Sigmoid colon (tissue), 7 donors: Measurements from ENCODE around the gene WDTC1. TPM values are rescaled to one million over a fixed set of nuclear protein-coding genes. Genes with fewer than 3 reads are reported as not detected.
A peak's percentile ranks its signal among the peaks of the same experiment; 100 is the strongest.

Experiments used
- DNase-seq: peaks from one replicate; pipeline ENCODE4 v3.0.0-alpha.2; 2019
- H3K27ac ChIP-seq, 4 donors: fragments of 200-600 bp; sonication (generic); one replicate each; pipeline ENCODE4 v1.5.1; 2016 to 2019; ENCODE audit warnings: mild to moderate bottlenecking in 1 of 4
- H3K27me3 ChIP-seq, 3 donors: fragments of 200-600 bp; sonication (generic); one replicate each; pipeline ENCODE4 v1.5.1; 2019; ENCODE audit warnings: mild to moderate bottlenecking in 1 of 3
- H3K36me3 ChIP-seq, 4 donors: fragments of 200-600 bp; sonication (generic); one replicate each; pipeline ENCODE4 v1.5.1; 2016 to 2019
- H3K4me1 ChIP-seq, 4 donors: fragments of 200-600 bp; sonication (generic); one replicate each; pipeline ENCODE4 v1.5.1; 2017 to 2019
- H3K4me3 ChIP-seq, 4 donors: fragments of 200-600 bp; sonication (generic); one replicate each; pipeline ENCODE4 v1.5.1; 2017 to 2019; ENCODE audit warnings: mild to moderate bottlenecking in 2 of 4, moderate library complexity in 1 of 4
- H3K9me3 ChIP-seq, 4 donors: fragments of 200-600 bp in 3 of 4; sonication (generic) in 3 of 4; one replicate each; pipeline versions ENCODE4 v1.5.1 to v1.6.1; 2013 to 2019
- EP300 ChIP-seq, 4 donors: sonication (generic); formaldehyde crosslinking; IDR thresholded peaks; one replicate each; pipeline ENCODE4 v1.6.1; 2017; ENCODE audit warnings: antibody characterized with exemption in 4 of 4
- POLR2A ChIP-seq, 2 donors: fragments of 450-650 bp; IDR thresholded peaks; one replicate each; pipeline ENCODE4 v1.6.1; 2016; ENCODE audit warnings: antibody characterized with exemption in 2 of 2, mild to moderate bottlenecking in 2 of 2, moderate library complexity in 2 of 2
- POLR2AphosphoS5 ChIP-seq, 4 donors: sonication (generic); formaldehyde crosslinking; IDR thresholded peaks; one replicate each; pipeline ENCODE4 v1.6.1; 2017; ENCODE audit warnings: antibody characterized with exemption in 4 of 4
- WGBS, 2 donors: extraction: QIAGEN DNeasy Blood & Tissue Kit; methylation state at CpG; one replicate each; pipeline ENCODE4 v1.1.7; 2013; 5-methylcytosine and 5-hydroxymethylcytosine counted together
- intact Hi-C: fragments of 100-400 bp; cut with DNase I; formaldehyde crosslinking; loops from one replicate; pipeline ENCODE4 v1.15.1; 2023
- polyA plus RNA-seq, 3 donors: library from polyadenylated mRNA; stranded (reverse); fragments of 200-250 nt; gene quantifications; one replicate each; pipeline ENCODE4 v1.2.3, GENCODE V29; 2013
- small RNA-seq, 3 donors: library from RNA; depleted of rRNA; stranded (forward); fragments of <200 nt; gene quantifications; one replicate each; pipeline ENCODE3, GENCODE V24; 2016
- total RNA-seq, 4 donors: library from RNA; depleted of rRNA; stranded (reverse); fragments of >200 nt; gene quantifications; one replicate each; pipeline ENCODE4 v1.1.0, GENCODE V29; 2016
- TF ChIP-seq, protein P1 (sequence below), 4 experiments: fragments of 450-650 bp in 3 of 4; fragments of 200-600 bp in 1 of 4; IDR thresholded peaks; one replicate each; pipeline ENCODE4 v1.5.1; 2016 to 2019; ENCODE audit warnings: antibody characterized with exemption in 4 of 4, mild to moderate bottlenecking in 3 of 4, moderate library complexity in 2 of 4
- donor health status: healthy with polysubstance abuse.
- donor health status: Bipolar disorder and iron deficiency.
- donor health status: healthy.

Gene WDTC1
- total and polyA plus RNA-seq, 7 donors = 15.0 to 32.4 (median 27.5) TPM

DNA sequence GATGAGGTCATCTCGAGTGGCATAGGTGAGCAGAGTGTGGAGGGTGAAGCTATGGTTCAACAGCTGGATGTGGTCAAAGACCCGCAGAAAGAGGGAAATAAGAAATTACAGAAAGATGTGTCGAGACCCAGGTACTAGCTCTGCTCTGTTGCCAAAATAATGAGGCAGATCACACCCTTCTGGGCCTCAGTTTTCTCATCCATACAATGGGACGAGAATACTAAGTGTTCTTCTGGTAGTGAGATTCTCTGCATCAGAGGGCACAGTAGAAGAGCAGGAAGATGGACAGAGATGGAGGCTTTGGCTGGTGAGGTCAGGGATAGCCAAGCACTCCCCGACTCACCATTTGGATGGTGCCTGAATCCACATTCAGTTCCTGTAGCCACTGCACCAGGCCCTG is 121.3 kb downstream of the WDTC1 start:
- no peaks in the 10 kb centered on the region for H3K9me3 ChIP-seq

DNA sequence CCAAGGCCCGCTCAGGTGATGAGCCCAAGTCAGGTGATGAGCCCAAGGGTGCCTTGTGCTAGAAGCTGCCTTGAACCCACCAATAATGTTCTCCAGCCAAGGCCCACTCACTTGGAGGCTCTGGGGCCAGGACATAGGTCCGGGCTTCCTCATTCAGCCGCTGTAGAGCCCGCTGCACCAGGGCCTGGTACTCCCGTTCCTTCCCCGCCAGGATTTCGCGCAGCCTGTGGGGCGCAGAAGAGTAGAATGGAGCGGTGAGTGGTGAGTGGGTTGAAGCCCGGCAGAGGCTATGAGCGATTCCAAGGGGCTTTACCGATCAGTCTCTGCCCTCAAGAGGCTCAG is 121.8 kb downstream of the WDTC1 start:
- peaks cover 0 to 1% (median 0%) of the 10 kb centered on the region in 3 donors for H3K27me3 ChIP-seq
- H3K9me3 ChIP-seq = no peaks in the 10 kb centered on the region
- intact Hi-C loops = loop anchor here (2.0 to 5.0 kb wide), 3 partner anchors 33 to 54 kb away; partner anchors contain the start of gene TMEM222
- TF ChIP-seq POLR2A (IDR thresholded peaks at IDR 0.05) (no peak), EP300 (IDR thresholded peaks at IDR 0.05) (no peak), POLR2AphosphoS5 (IDR thresholded peaks at IDR 0.05) (no peak)
- TF ChIP-seq, protein P1, sequence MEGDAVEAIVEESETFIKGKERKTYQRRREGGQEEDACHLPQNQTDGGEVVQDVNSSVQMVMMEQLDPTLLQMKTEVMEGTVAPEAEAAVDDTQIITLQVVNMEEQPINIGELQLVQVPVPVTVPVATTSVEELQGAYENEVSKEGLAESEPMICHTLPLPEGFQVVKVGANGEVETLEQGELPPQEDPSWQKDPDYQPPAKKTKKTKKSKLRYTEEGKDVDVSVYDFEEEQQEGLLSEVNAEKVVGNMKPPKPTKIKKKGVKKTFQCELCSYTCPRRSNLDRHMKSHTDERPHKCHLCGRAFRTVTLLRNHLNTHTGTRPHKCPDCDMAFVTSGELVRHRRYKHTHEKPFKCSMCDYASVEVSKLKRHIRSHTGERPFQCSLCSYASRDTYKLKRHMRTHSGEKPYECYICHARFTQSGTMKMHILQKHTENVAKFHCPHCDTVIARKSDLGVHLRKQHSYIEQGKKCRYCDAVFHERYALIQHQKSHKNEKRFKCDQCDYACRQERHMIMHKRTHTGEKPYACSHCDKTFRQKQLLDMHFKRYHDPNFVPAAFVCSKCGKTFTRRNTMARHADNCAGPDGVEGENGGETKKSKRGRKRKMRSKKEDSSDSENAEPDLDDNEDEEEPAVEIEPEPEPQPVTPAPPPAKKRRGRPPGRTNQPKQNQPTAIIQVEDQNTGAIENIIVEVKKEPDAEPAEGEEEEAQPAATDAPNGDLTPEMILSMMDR (IDR thresholded peaks at IDR 0.05) = no peak
- peaks cover 0 to 22% (median 20%) of the 10 kb centered on the region in 4 donors for H3K4me1 ChIP-seq
- 86 to 89% methylated on average over 13 of the region's 13 CpGs for WGBS, 2 donors
- no peak for DNase-seq
- no peak overlapping the region for H3K4me3 ChIP-seq
- H3K27ac ChIP-seq = no peak overlapping the region
- peaks cover 12 to 68% (median 36%) of the 10 kb centered on the region in 4 donors for H3K36me3 ChIP-seq

More for the DNA sequence above, 121.3 kb downstream of the WDTC1 start:
- WGBS, 2 donors = 88 to 92% methylated on average over 5 of the region's 5 CpGs
- intact Hi-C loops = loop anchor here (2.0 to 5.0 kb wide), 3 partner anchors 33 to 53 kb away; partner anchors contain the start of gene TMEM222
- no peak for DNase-seq
- peaks cover 0 to 26% (median 23%) of the 10 kb centered on the region in 4 donors for H3K4me1 ChIP-seq
- TF ChIP-seq, protein P1 (IDR thresholded peaks at IDR 0.05) = no peak
- no peak for TF ChIP-seq POLR2A (IDR thresholded peaks at IDR 0.05)
- TF ChIP-seq EP300 (IDR thresholded peaks at IDR 0.05) = no peak
- no peak for TF ChIP-seq POLR2AphosphoS5 (IDR thresholded peaks at IDR 0.05)
- H3K27ac ChIP-seq = no peak overlapping the region
- H3K27me3 ChIP-seq = peaks cover under 1 to 7% (median 1%) of the 10 kb centered on the region in 3 donors
- H3K4me3 ChIP-seq = no peak overlapping the region
- H3K36me3 ChIP-seq = peaks cover 12 to 63% (median 30%) of the 10 kb centered on the region in 4 donors

DNA sequence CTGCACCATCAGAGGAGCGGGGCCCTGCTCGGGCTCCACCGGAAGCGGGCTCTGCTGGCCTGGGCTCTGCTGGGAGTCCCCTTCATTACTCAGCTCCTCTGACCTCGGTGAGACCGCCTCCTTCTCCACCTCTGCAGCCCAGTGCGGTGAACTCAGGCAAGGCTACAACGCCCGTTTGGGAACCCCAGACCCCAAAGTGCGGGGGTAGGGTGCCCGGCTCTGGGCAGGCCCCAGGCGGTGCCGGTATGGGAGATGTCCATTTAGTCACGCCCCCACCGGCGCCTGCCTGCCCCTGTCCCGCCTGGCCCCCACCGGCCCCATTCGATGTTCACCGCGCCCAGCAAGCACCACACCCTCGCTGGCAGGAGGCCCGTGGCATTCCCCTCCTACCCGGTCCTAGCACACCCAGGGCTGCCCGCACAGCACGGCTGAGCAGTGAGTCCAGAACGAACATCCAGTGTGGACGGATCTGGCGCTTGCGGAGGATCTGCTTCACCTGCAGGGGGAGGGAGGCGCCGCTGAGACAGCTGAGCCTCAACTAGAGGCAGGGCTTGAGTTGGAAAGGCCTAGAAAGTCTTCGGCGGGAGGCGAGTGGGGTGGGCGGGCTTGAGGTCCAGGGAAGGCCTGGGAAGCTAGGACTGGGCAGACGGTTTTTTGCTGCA is 122.3 kb downstream of the WDTC1 start:
- 20 to 64% methylated on average over 37 of the region's 37 CpGs for WGBS, 2 donors
- TF ChIP-seq POLR2A (IDR thresholded peaks at IDR 0.05) (no peak), EP300 (IDR thresholded peaks at IDR 0.05) (no peak), POLR2AphosphoS5 (IDR thresholded peaks at IDR 0.05) (no peak)
- TF ChIP-seq, protein P1 (IDR thresholded peaks at IDR 0.05) = no peak
- Histone ChIP-seq H3K27me3 (no peaks in the 10 kb centered on the region), H3K36me3 (peaks cover 12 to 73% (median 41%) of the 10 kb centered on the region in 4 donors), H3K4me1 (peaks cover 0 to 21% (median 17%) of the 10 kb centered on the region in 4 donors), H3K4me3 (peak overlapping the region in 1 of 4 donors; percentile 29), H3K9me3 (no peaks in the 10 kb centered on the region), H3K27ac (no peak overlapping the region)
- intact Hi-C loops = loop anchor here (2.0 to 5.0 kb wide), 3 partner anchors 32 to 54 kb away; partner anchors contain the start of gene TMEM222
- DNase-seq = no peak

DNA sequence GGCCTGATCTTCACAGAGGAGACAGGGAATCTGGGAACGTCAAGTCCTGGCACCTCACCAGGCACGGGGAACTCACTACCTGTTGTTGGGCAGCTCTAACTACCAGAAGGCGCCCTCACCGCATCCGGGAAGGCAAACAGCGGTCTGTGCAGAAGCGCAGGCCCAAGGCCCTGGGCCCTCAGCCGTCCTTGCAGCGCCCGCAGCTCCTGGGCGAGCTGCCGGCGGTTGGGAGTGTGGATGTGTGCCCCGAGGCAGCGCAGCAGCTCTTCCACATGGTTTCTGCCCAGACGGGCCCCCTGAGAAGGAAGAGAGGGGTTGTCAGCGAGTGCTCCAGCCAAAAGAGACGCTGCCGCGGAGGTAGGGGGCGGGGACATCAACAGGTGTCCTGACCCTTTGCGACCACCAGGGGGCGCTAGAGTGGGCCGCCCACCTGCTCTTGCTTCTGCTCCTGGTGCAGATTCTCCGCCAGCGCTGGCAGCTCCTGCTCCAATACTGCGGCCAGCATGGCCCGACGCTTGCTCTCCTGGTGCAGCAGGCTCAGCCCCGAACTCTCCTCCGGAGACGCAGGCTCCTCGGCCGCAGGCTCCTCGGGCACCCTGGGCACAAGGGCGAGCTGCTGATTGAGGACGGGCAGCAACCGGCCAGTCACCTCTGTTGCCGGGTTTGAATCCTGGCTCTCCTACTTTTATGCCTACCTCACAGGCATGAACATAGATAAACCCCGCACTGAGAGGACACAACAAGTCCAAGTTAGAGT is 123.0 kb downstream of the WDTC1 start:
- H3K36me3 ChIP-seq = peaks cover 13 to 80% (median 48%) of the 10 kb centered on the region in 4 donors
- no peaks in the 10 kb centered on the region for H3K9me3 ChIP-seq
- WGBS, 2 donors = 10 to 24% methylated on average over 40 of the region's 40 CpGs
- no peaks in the 10 kb centered on the region for H3K27me3 ChIP-seq
- H3K27ac ChIP-seq = peak overlapping the region in 1 of 4 donors; percentile 33
- peaks cover 0 to 21% (median 17%) of the 10 kb centered on the region in 4 donors for H3K4me1 ChIP-seq
- H3K4me3 ChIP-seq = peak overlapping the region in 1 of 4 donors; percentile 29
- no peak for TF ChIP-seq POLR2A (IDR thresholded peaks at IDR 0.05)
- TF ChIP-seq EP300 (IDR thresholded peaks at IDR 0.05) = no peak
- TF ChIP-seq, protein P1 (IDR thresholded peaks at IDR 0.05) = peak; percentile 92 to 99 (median 96)
- TF ChIP-seq POLR2AphosphoS5 (IDR thresholded peaks at IDR 0.05) = peak in 1 of 4 donors; percentile 16
- DNase-seq = peak; percentile 90
- intact Hi-C loops = loop anchor here (2.0 to 5.0 kb wide), 3 partner anchors 31 to 55 kb away; partner anchors contain the start of gene TMEM222

Small RNAs within 50 kb of the gene (small RNA-seq; reads per million reads assigned to genes)
- gene RF00019 (0 reads per million in 3 donors), gene RNU6-48P (0 reads per million in 3 donors), gene SNRPEP7 (0 reads per million in 3 donors)

Other genes with a start within 250 kb of the WDTC1 start
- gene TRNP1, start 240.9 kb upstream of the WDTC1 start, total RNA-seq = 10 to 100 TPM; 15.5 to 29.6 (median 20.2) TPM
- 10 to 100 TPM in 1 of 3 donors, 1 to 10 TPM in 2; 3.0 to 10.8 (median 4.3) TPM for gene TRNP1, start 240.9 kb upstream of the WDTC1 start, polyA plus RNA-seq
- 100 to 1,000 TPM in 2 of 4 donors, 10 to 100 TPM in 2; 24.0 to 111 (median 86.4) TPM for gene TENT5B, start 221.8 kb upstream of the WDTC1 start, total RNA-seq
- gene TENT5B, start 221.8 kb upstream of the WDTC1 start, polyA plus RNA-seq = 1 to 10 TPM in 1 of 3 donors, under 1 TPM in 1, not detected in 1; 0.60 to 5.7 TPM
- 10 to 100 TPM; 11.4 to 25.2 (median 13.3) TPM for gene SLC9A1, start 79.5 kb upstream of the WDTC1 start, total RNA-seq
- 10 to 100 TPM in 2 of 3 donors, 1 to 10 TPM in 1; 6.0 to 64.4 (median 10.6) TPM for gene SLC9A1, start 79.5 kb upstream of the WDTC1 start, polyA plus RNA-seq
- gene TMEM222, start 87.5 kb downstream of the WDTC1 start, total RNA-seq = 10 to 100 TPM; 18.9 to 20.9 (median 19.6) TPM
- gene TMEM222, start 87.5 kb downstream of the WDTC1 start, polyA plus RNA-seq = 10 to 100 TPM; 15.7 to 46.9 (median 21.0) TPM
- 1 to 10 TPM in 1 of 4 donors, under 1 TPM in 2, not detected in 1; 0.54 to 1.5 (median 0.55) TPM for gene SYTL1, start 107.4 kb downstream of the WDTC1 start, total RNA-seq
- 10 to 100 TPM in 1 of 3 donors, 1 to 10 TPM in 2; 3.2 to 25.9 (median 9.0) TPM for gene SYTL1, start 107.4 kb downstream of the WDTC1 start, polyA plus RNA-seq
- gene MAP3K6, start 132.3 kb downstream of the WDTC1 start, total RNA-seq = 10 to 100 TPM; 18.2 to 50.4 (median 26.8) TPM
- 10 to 100 TPM in 1 of 3 donors, 1 to 10 TPM in 2; 3.7 to 23.9 (median 9.0) TPM for gene MAP3K6, start 132.3 kb downstream of the WDTC1 start, polyA plus RNA-seq
- gene FCN3, start 140.2 kb downstream of the WDTC1 start, total RNA-seq = 1 to 10 TPM in 3 of 4 donors, under 1 TPM in 1; 0.49 to 4.5 (median 1.8) TPM
- 1 to 10 TPM; 1.2 to 4.6 (median 4.1) TPM for gene FCN3, start 140.2 kb downstream of the WDTC1 start, polyA plus RNA-seq
- not detected for gene CD164L2, start 148.7 kb downstream of the WDTC1 start, total RNA-seq
- 1 to 10 TPM in 2 of 3 donors, not detected in 1; 1.2 to 1.9 TPM for gene CD164L2, start 148.7 kb downstream of the WDTC1 start, polyA plus RNA-seq
- gene GPR3, start 158.0 kb downstream of the WDTC1 start, total RNA-seq = 1 to 10 TPM in 1 of 4 donors, under 1 TPM in 1, not detected in 2; 0.36 to 2.0 TPM
- under 1 TPM in 1 of 3 donors, not detected in 2; 0.54 TPM for gene GPR3, start 158.0 kb downstream of the WDTC1 start, polyA plus RNA-seq